Dermis microvascular lymphatic vessel endothelial cell (primary cell): Measurements from ENCODE around the gene ASXL3. TPM values are rescaled to one million over a fixed set of nuclear protein-coding genes. Genes with fewer than 3 reads are reported as not detected.

Experiments
- total RNA-seq: library from RNA; depleted of rRNA; stranded (reverse); fragments of >200 nt; gene quantifications from 2 replicates; pipeline ENCODE4 v1.2.1, GENCODE V29; 2014

Gene ASXL3
- total RNA-seq, 1 donor from 2014 or later, result 0.13 TPM

Other genes starting within 250 kb of the ASXL3 start
- gene CCDC178, start 137.5 kb upstream of the ASXL3 start, total RNA-seq, result 0.51 TPM in 2 replicates